OCI-LY3 (cell line): ENCODE results near the gene SIVA1.

Source experiments
- H2AFZ ChIP-seq: fragments of 200-600, 300-600 bp; shearing (Covaris generic); 2 replicates; pipeline ENCODE4 v1.6.0; 2014; ENCODE audit warnings: antibody characterized with exemption, low read depth, low read length
- H3K27ac ChIP-seq: fragments of 200-600, 300-600 bp; sonication (generic); 2 replicates; pipeline ENCODE4 v1.5.1; 2014; ENCODE audit warnings: mild to moderate bottlenecking, low read length, moderate library complexity, mixed read lengths
- H3K27me3 ChIP-seq: fragments of 200-600, 300-600 bp; sonication (generic); 2 replicates; pipeline ENCODE4 v1.6.1; 2014; ENCODE audit warnings: low read depth, low read length, mixed read lengths
- H3K36me3 ChIP-seq: fragments of 200-600, 300-600 bp; sonication (generic); replicated peaks from 2 replicates; pipeline ENCODE3; 2014; ENCODE audit warnings: low read depth, low read length, mixed read lengths
- H3K4me1 ChIP-seq: fragments of 300-600, 200-600 bp; sonication (generic); 2 replicates; pipeline ENCODE4 v1.6.1; 2014; ENCODE audit warnings: low read length, mixed read lengths
- H3K4me2 ChIP-seq: fragments of 200-600, 300-600 bp; sonication (generic); 2 replicates; pipeline ENCODE4 v1.6.1; 2014; ENCODE audit warnings: low read length, mixed read lengths
- H3K4me3 ChIP-seq: fragments of 300-600, 200-600 bp; sonication (generic); 2 replicates; pipeline ENCODE4 v1.5.1; 2014; ENCODE audit warnings: antibody characterized with exemption, mild to moderate bottlenecking, low read length, moderate library complexity
- H3K79me2 ChIP-seq: fragments of 300-600, 200-600 bp; shearing (Covaris generic); 2 replicates; pipeline ENCODE4 v1.6.1; 2014; ENCODE audit warnings: mild to moderate bottlenecking, low read length, mixed read lengths
- H3K9ac ChIP-seq: fragments of 300-600, 200-600 bp; shearing (Covaris generic); 2 replicates; pipeline ENCODE4 v1.6.0; 2014; ENCODE audit warnings: mild to moderate bottlenecking, low read length, moderate library complexity
- H3K9me3 ChIP-seq: fragments of 200-600, 300-600 bp; shearing (Covaris generic); 2 replicates; pipeline ENCODE4 v1.6.1; 2014; ENCODE audit warnings: low read length, mixed read lengths; ENCODE audit not compliant: insufficient read depth
- H4K20me1 ChIP-seq: fragments of 200-600, 300-600 bp; sonication (generic); 2 replicates; pipeline ENCODE4 v1.6.1; 2016; ENCODE audit warnings: low read length, mixed read lengths; ENCODE audit not compliant: insufficient read depth
- EZH2phosphoT487 ChIP-seq: fragments of 200-600 bp; shearing (Covaris generic); IDR thresholded peaks from 2 replicates; pipeline ENCODE4 v1.6.1; 2018; ENCODE audit warnings: antibody characterized with exemption, mixed run types, low read depth
- TF ChIP-seq, protein P1 (sequence below): fragments of 200-600, 300-600 bp; sonication (generic); IDR thresholded peaks from 2 replicates; pipeline ENCODE4 v1.5.1; 2014; ENCODE audit warnings: antibody characterized with exemption, low read length, low read depth

The SIVA1 gene

DNA sequence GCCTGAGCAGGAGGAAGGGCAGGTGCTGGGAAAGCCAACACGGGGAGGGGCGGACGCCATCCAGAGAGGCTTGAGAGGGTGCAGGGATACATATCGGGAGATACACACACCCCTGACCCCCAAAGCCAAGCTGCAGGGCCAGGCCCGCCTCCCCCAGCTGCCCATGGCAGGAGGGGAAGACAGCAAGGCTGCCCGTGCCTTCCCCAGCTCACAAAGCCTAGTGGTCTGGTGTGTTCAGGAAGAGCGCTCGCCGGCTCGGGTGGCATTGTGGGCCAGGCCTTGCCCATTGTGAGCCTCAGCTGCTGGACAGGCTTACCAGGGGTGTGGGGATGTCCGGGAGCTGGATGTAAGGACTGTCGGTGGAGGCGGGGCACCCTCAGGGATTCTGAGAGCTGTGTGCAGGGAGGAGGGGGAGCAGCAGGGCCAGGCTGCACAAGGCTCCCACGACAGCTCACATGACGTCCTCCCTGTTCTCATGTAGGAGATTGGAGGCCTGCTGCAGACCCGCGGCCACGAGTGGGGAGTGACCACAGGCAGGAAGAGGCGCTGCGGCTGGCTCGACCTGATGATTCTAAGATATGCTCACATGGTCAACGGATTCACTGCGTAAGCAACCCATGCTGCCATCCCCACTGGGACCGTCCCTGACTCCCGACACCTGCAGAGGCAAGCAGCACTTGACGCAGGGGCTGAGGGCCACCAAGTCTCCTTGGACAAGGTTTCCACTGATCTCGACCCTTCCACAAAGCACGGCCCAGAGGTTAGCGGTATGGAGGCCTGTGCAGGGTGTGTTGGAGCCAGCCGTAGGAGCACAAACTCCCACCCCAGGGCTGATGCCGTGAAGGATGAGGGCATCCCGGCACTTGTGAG is 10.1 kb upstream of the SIVA1 start:
- Histone ChIP-seq H3K27ac (no peak overlapping the region), H3K9me3 (no peaks in the 10 kb centered on the region), H3K4me1 (peaks cover 4% of the 10 kb centered on the region; the same call in 1 of the 2 replicates), H3K36me3 (no peaks in the 10 kb centered on the region), H4K20me1 (no peaks in the 10 kb centered on the region), H2AFZ (no peak overlapping the region), H3K9ac (no peak overlapping the region), H3K4me2 (no peak overlapping the region), H3K79me2 (no peaks in the 10 kb centered on the region), H3K27me3 (no peaks in the 10 kb centered on the region), H3K4me3 (no peak overlapping the region)
- TF ChIP-seq EZH2phosphoT487, result no peak
- TF ChIP-seq, protein P1, sequence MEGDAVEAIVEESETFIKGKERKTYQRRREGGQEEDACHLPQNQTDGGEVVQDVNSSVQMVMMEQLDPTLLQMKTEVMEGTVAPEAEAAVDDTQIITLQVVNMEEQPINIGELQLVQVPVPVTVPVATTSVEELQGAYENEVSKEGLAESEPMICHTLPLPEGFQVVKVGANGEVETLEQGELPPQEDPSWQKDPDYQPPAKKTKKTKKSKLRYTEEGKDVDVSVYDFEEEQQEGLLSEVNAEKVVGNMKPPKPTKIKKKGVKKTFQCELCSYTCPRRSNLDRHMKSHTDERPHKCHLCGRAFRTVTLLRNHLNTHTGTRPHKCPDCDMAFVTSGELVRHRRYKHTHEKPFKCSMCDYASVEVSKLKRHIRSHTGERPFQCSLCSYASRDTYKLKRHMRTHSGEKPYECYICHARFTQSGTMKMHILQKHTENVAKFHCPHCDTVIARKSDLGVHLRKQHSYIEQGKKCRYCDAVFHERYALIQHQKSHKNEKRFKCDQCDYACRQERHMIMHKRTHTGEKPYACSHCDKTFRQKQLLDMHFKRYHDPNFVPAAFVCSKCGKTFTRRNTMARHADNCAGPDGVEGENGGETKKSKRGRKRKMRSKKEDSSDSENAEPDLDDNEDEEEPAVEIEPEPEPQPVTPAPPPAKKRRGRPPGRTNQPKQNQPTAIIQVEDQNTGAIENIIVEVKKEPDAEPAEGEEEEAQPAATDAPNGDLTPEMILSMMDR, result no peak

DNA sequence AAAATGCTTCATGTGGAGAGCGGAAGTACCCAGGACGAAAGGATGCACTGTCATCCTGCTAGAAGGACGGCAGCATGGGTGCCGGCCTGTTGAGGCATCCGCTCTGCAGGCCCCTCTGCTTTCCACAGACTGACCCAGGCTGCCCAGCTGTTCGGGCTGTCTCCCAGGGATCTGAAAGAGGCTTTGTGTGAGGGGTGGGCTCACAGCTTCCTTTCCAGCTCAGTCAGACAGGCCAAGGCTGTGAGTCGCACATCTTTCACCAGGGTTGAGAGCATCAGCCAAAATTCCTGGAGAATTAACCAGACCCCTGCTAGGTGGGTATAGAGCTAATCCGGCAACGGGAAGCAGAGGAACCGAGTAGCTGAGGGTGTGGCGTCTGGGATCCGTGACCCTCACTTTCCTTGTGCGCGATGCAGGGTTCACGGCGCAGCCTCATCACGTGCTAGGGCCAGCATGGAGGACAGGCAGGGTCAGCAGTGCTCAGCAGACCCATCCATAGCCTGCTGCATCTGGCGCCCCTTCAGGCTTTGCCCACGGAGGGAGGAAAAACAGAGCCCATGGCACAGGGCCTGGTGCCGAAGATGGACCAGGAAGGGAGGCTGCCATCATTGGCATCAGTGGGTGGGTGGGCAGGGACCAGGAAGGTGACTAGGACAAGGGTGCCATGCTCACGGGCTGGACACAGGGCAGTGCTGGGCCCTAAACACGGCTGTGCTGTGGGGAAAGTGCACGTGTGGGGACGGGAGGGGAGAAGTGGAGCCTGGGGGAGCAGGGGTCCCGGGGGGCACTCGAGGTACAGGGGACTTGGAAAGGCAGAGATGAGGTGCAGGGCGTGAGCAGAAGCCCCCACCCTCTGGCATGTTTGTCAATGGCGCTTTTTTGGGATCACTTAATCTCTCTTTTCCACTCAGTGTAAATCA is 9.2 kb upstream of the SIVA1 start:
- Histone ChIP-seq H2AFZ (no peak overlapping the region), H4K20me1 (no peaks in the 10 kb centered on the region), H3K36me3 (no peaks in the 10 kb centered on the region), H3K27ac (no peak overlapping the region), H3K9me3 (no peaks in the 10 kb centered on the region), H3K9ac (no peak overlapping the region), H3K4me3 (no peak overlapping the region), H3K79me2 (no peaks in the 10 kb centered on the region), H3K4me2 (no peak overlapping the region), H3K27me3 (no peaks in the 10 kb centered on the region), H3K4me1 (peaks cover 4% of the 10 kb centered on the region; the same call in 1 of the 2 replicates)
- TF ChIP-seq, protein P1, result no peak
- TF ChIP-seq EZH2phosphoT487, result no peak

DNA sequence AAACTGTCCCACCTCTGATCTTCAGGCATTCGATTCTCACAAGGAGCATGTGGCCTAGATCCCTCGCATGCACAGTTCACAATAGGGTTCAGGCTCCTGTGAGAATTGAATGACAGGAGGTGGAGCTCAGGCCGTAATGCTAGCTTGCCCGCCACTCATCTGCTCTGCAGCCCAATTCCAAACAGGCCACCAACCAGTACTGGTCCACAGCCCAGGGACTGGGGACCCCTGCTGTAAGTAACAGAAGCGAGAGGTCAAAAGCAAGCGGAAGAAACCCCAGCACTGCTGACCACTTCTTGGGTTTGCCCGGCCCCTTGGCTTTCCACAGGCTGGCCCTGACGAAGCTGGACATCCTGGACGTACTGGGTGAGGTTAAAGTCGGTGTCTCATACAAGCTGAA is 8.5 kb upstream of the SIVA1 start:
- no peaks in the 10 kb centered on the region for H3K9me3 ChIP-seq
- H2AFZ ChIP-seq, result no peak overlapping the region
- no peak overlapping the region for H3K9ac ChIP-seq
- no peak overlapping the region for H3K4me3 ChIP-seq
- H3K4me2 ChIP-seq, result no peak overlapping the region
- no peaks in the 10 kb centered on the region for H3K79me2 ChIP-seq
- no peak for TF ChIP-seq EZH2phosphoT487
- TF ChIP-seq, protein P1, result no peak
- H3K27ac ChIP-seq, result no peak overlapping the region
- H3K36me3 ChIP-seq, result no peaks in the 10 kb centered on the region
- no peaks in the 10 kb centered on the region for H4K20me1 ChIP-seq
- H3K27me3 ChIP-seq, result no peaks in the 10 kb centered on the region
- peaks cover 4% of the 10 kb centered on the region; the same call in 1 of the 2 replicates for H3K4me1 ChIP-seq

DNA sequence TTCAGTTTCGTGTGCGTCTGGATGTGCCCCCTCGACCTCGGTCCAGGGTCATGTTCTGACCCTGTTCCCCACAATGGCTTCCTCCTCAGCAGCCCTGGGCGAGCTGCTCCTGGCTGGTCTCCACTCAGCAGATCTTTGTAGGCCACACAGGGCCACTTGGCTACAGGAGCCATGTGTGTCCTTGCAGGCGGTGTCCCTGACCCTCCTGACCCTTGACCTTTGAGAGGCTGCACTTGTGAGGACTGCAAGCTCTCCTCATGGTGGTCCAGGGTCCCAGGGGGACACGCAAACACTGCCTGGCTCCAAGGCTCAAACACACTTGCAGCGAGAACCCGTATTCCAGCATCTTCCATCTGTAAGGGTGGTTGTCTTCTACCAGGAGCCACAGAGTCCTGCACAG is 7.5 kb upstream of the SIVA1 start:
- no peak overlapping the region for H3K27ac ChIP-seq
- H3K4me3 ChIP-seq, result no peak overlapping the region
- no peaks in the 10 kb centered on the region for H4K20me1 ChIP-seq
- H2AFZ ChIP-seq, result no peak overlapping the region
- H3K36me3 ChIP-seq, result no peaks in the 10 kb centered on the region
- no peaks in the 10 kb centered on the region for H3K9me3 ChIP-seq
- no peak overlapping the region for H3K9ac ChIP-seq
- no peaks in the 10 kb centered on the region for H3K27me3 ChIP-seq
- H3K4me2 ChIP-seq, result no peak overlapping the region
- no peak for TF ChIP-seq EZH2phosphoT487
- TF ChIP-seq, protein P1, result no peak
- H3K4me1 ChIP-seq, result peaks cover 4% of the 10 kb centered on the region; the same call in 1 of the 2 replicates
- H3K79me2 ChIP-seq, result no peaks in the 10 kb centered on the region
